Tibial artery (tissue), 4 donors: ENCODE data around the gene FEV.

ENCODE experiments used
- DNase-seq, 2 donors: peaks; one replicate each; pipeline ENCODE4 v3.0.0-alpha.2; 2019
- H3K27ac ChIP-seq, 2 donors: fragments of 200-600 bp; sonication (generic) in 1 of 2; 1 replicate in 1 of 2; 2 replicates in 1 of 2; pipeline ENCODE4 v1.5.1; 2018 to 2019; ENCODE audit warnings: mild to moderate bottlenecking in 1 of 2
- H3K27me3 ChIP-seq, 2 donors: fragments of 200-600 bp; sonication (generic) in 1 of 2; one replicate each; pipeline versions ENCODE4 v1.5.1 to v1.6.0; 2016 to 2019
- H3K36me3 ChIP-seq, 3 donors: fragments of 200-600 bp; sonication (generic) in 2 of 3; one replicate each; pipeline ENCODE4 v1.5.1; 2016 to 2019; ENCODE audit warnings: mild to moderate bottlenecking in 2 of 3
- H3K4me1 ChIP-seq, 4 donors: fragments of 200-600 bp; sonication (generic) in 2 of 4; 1 replicate in 3 of 4; 2 replicates in 1 of 4; pipeline ENCODE4 v1.5.1; 2016 to 2019
- H3K4me3 ChIP-seq, 2 donors: fragments of 200-600 bp; sonication (generic) in 1 of 2; 1 replicate in 1 of 2; 2 replicates in 1 of 2; pipeline ENCODE4 v1.5.1; 2018 to 2019; ENCODE audit warnings: mild to moderate bottlenecking in 2 of 2
- H3K9me3 ChIP-seq, 3 donors: fragments of 200-600 bp; sonication (generic) in 1 of 3; one replicate each; pipeline ENCODE4 v1.5.1; 2016 to 2019
- intact Hi-C: fragments of 100-400 bp; cut with DNase I; formaldehyde crosslinking; loops from one replicate; pipeline ENCODE4 v1.15.0; 2023; ENCODE audit warnings: low total_unique reads
- TF ChIP-seq, protein P1 (sequence below), 2 experiments: fragments of 200-600 bp in 1 of 2; fragments of 450-650 bp in 1 of 2; IDR thresholded peaks; one replicate each; pipeline ENCODE4 v1.5.1; 2017 to 2019; ENCODE audit warnings: antibody characterized with exemption in 2 of 2, mild to moderate bottlenecking in 1 of 2, moderate library complexity in 1 of 2

The FEV gene

DNA sequence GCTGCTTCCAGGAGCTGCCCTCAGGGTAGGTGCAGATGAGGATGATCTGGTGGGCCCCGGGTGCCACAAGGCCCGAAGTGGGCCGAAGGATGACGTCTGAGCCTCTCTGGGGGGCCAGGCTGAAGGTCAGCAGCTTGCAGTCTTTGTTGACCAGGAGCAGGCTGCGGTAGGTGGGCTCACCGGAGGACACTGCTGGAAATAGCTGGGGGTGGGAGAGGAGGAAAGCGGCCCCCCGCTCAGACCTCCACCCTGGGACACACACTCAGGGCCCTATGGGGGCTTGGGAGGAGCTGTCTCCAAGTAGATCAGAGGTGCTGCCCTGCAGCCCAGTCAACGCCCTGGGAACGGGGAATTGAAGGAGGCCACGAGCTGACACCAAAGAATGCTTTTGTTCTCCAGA lies 39.1 kb upstream of the FEV start:
- no peaks in the 10 kb centered on the region for H3K4me1 ChIP-seq
- intact Hi-C loops: no loop called here
- no peak for DNase-seq
- H3K9me3 ChIP-seq: no peaks in the 10 kb centered on the region
- no peaks in the 10 kb centered on the region for H3K36me3 ChIP-seq
- no peak overlapping the region for H3K4me3 ChIP-seq
- H3K27me3 ChIP-seq: peaks cover 0 to 48% of the 10 kb centered on the region in 2 donors
- TF ChIP-seq, protein P1, sequence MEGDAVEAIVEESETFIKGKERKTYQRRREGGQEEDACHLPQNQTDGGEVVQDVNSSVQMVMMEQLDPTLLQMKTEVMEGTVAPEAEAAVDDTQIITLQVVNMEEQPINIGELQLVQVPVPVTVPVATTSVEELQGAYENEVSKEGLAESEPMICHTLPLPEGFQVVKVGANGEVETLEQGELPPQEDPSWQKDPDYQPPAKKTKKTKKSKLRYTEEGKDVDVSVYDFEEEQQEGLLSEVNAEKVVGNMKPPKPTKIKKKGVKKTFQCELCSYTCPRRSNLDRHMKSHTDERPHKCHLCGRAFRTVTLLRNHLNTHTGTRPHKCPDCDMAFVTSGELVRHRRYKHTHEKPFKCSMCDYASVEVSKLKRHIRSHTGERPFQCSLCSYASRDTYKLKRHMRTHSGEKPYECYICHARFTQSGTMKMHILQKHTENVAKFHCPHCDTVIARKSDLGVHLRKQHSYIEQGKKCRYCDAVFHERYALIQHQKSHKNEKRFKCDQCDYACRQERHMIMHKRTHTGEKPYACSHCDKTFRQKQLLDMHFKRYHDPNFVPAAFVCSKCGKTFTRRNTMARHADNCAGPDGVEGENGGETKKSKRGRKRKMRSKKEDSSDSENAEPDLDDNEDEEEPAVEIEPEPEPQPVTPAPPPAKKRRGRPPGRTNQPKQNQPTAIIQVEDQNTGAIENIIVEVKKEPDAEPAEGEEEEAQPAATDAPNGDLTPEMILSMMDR (IDR thresholded peaks at IDR 0.05): no peak
- no peak overlapping the region for H3K27ac ChIP-seq

- no peak for DNase-seq
- H3K9me3 ChIP-seq: no peaks in the 10 kb centered on the region
Observed at GRCh38 chr2:219023045-219023605, 38.1 kb upstream of the FEV start.

GRCh38 chr2:219022616-219023015 lies 37.6 kb upstream of the FEV start:
- intact Hi-C loops: no loop called here
- TF ChIP-seq, protein P1 (IDR thresholded peaks at IDR 0.05): no peak
- peaks cover 0 to 14% (median 8%) of the 10 kb centered on the region in 4 donors for H3K4me1 ChIP-seq
- H3K27me3 ChIP-seq: peaks cover 0 to 34% of the 10 kb centered on the region in 2 donors
- H3K9me3 ChIP-seq: no peaks in the 10 kb centered on the region
- H3K4me3 ChIP-seq: no peak overlapping the region
- H3K36me3 ChIP-seq: no peaks in the 10 kb centered on the region
- H3K27ac ChIP-seq: no peak overlapping the region
- no peak for DNase-seq

More at GRCh38 chr2:219023045-219023605, 38.1 kb upstream of the FEV start:
- peaks cover 0 to 9% (median 4%) of the 10 kb centered on the region in 4 donors for H3K4me1 ChIP-seq
- H3K4me3 ChIP-seq: no peak overlapping the region
- peaks cover 0 to 39% of the 10 kb centered on the region in 2 donors for H3K27me3 ChIP-seq
- TF ChIP-seq, protein P1 (IDR thresholded peaks at IDR 0.05): no peak
- no peak overlapping the region for H3K27ac ChIP-seq
- H3K36me3 ChIP-seq: no peaks in the 10 kb centered on the region
- intact Hi-C loops: no loop called here

DNA sequence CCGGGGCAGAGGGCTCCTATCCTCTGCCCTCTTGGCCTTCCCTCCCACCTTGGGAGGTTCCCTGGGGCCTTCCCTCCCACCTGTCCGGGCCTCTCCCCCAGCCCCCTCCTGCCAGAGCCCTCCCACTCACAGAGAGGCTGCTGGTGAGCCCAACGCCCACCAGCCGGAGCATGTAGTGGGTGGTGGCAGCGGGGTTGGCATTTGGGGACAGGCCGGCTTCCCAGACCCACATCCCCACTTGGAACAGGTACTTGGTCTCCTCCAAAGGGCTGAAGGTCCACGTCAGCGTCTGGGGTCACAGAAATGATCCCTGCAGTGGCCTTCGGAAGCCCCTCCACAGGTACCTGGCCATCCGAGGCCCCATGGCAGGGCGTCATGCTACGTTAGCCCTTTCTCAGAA lies 37.1 kb upstream of the FEV start:
- Histone ChIP-seq H3K27ac (no peak overlapping the region), H3K4me1 (peaks cover 0 to 20% (median 14%) of the 10 kb centered on the region in 4 donors), H3K9me3 (no peaks in the 10 kb centered on the region), H3K27me3 (peaks cover 0 to 34% of the 10 kb centered on the region in 2 donors), H3K36me3 (no peaks in the 10 kb centered on the region), H3K4me3 (no peak overlapping the region)
- TF ChIP-seq, protein P1 (IDR thresholded peaks at IDR 0.05): no peak
- no peak for DNase-seq
- intact Hi-C loops: no loop called here

DNA sequence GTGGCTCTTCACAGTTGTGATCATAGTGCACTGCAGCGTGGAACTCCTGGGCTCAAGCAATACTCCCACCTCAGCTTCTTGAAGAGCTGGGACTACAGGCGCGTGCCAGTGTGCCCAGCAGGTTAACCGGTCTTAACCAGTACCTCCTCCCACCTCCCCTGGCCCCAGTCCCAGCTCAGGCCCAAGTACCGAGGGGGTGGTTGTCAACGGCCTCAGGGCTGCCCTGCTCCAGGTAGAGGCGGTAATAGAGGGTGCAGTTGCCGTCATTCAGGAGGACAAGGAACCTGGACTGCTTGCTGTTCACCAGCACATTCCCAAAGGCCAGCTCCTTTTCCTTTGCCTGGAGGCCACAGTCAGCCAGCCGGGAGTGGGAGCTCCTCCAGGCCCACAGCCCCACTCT lies 36.6 kb upstream of the FEV start:
- DNase-seq: no peak
- Histone ChIP-seq H3K4me1 (peaks cover 0 to 21% (median 14%) of the 10 kb centered on the region in 4 donors), H3K4me3 (no peak overlapping the region), H3K27me3 (peaks cover 0 to 34% of the 10 kb centered on the region in 2 donors), H3K9me3 (no peaks in the 10 kb centered on the region), H3K36me3 (no peaks in the 10 kb centered on the region), H3K27ac (no peak overlapping the region)
- intact Hi-C loops: no loop called here
- TF ChIP-seq, protein P1 (IDR thresholded peaks at IDR 0.05): no peak
